ES-I3 (cell line): ENCODE results near the gene SEMA3B.

Experiments
- H3K36me3 ChIP-seq: 2 replicates; pipeline ENCODE4 v1.6.1; 2013; ENCODE audit warnings: mild to moderate bottlenecking, low read length, control low read depth, moderate library complexity; ENCODE audit not compliant: insufficient read depth
- H3K4me1 ChIP-seq: 2 replicates; pipeline ENCODE4 v1.6.1; 2013; ENCODE audit warnings: mild to moderate bottlenecking, control low read depth, low read length; ENCODE audit not compliant: insufficient read depth
- H3K9ac ChIP-seq: 2 replicates; pipeline ENCODE4 v1.6.1; 2013; ENCODE audit warnings: low read depth, mild to moderate bottlenecking, low read length, moderate library complexity
- H3K9me3 ChIP-seq: 2 replicates; pipeline ENCODE4 v1.6.1; 2013; ENCODE audit warnings: mild to moderate bottlenecking, low read length, moderate library complexity; ENCODE audit not compliant: control insufficient read depth, insufficient read depth

Gene SEMA3B

GRCh38 chr3:50294492-50295403 is 25.8 kb downstream of the SEMA3B start:
- Histone ChIP-seq H3K9ac (no peak overlapping the region), H3K9me3 (no peaks in the 10 kb centered on the region), H3K36me3 (peaks cover 8% of the 10 kb centered on the region; the same call in 1 of the 2 replicates), H3K4me1 (peaks cover 4% of the 10 kb centered on the region; the same call in 1 of the 2 replicates)

- Histone ChIP-seq H3K4me1 (peaks cover 11% of the 10 kb centered on the region), H3K36me3 (no peaks in the 10 kb centered on the region), H3K9ac (no peak overlapping the region), H3K9me3 (no peaks in the 10 kb centered on the region)
Observed at GRCh38 chr3:50295553-50296431, 26.8 kb downstream of the SEMA3B start.

GRCh38 chr3:50296721-50297383 is 27.9 kb downstream of the SEMA3B start:
- Histone ChIP-seq H3K9me3 (no peaks in the 10 kb centered on the region), H3K9ac (no peak overlapping the region), H3K36me3 (no peaks in the 10 kb centered on the region), H3K4me1 (peaks cover 7% of the 10 kb centered on the region)

GRCh38 chr3:50297384-50297775 is 28.4 kb downstream of the SEMA3B start:
- H3K36me3 ChIP-seq: no peaks in the 10 kb centered on the region
- no peaks in the 10 kb centered on the region for H3K9me3 ChIP-seq
- H3K9ac ChIP-seq: no peak overlapping the region
- H3K4me1 ChIP-seq: peaks cover 7% of the 10 kb centered on the region

GRCh38 chr3:50297896-50298725 is 29.2 kb downstream of the SEMA3B start:
- Histone ChIP-seq H3K9ac (peak overlapping the region; percentile 97), H3K9me3 (no peaks in the 10 kb centered on the region), H3K4me1 (peaks cover 8% of the 10 kb centered on the region), H3K36me3 (no peaks in the 10 kb centered on the region)

- H3K9ac ChIP-seq: peak within 1 kb of the TSS; percentile 97
- H3K4me1 ChIP-seq: peaks cover 11% of the 10 kb centered on the region
- H3K9me3 ChIP-seq: no peaks in the 10 kb centered on the region
- H3K36me3 ChIP-seq: no peaks in the 10 kb centered on the region
Observed at GRCh38 chr3:50298836-50299637, 30.1 kb downstream of the SEMA3B start, which contains the start of the genes HYAL3 and NAA80. Gene HYAL3, minus strand, starts transcription at chr3:50299405. Its CDS starts 3,803 bp downstream, at chr3:50295602. Gene NAA80, minus strand, starts transcription at chr3:50299405. Its CDS starts 1,942 bp downstream, at chr3:50297463.

GRCh38 chr3:50299638-50299928 is 30.6 kb downstream of the SEMA3B start:
- Histone ChIP-seq H3K9me3 (no peaks in the 10 kb centered on the region), H3K36me3 (no peaks in the 10 kb centered on the region), H3K4me1 (peaks cover 11% of the 10 kb centered on the region), H3K9ac (peak overlapping the region; percentile 45)

- Histone ChIP-seq H3K36me3 (no peaks in the 10 kb centered on the region), H3K9me3 (no peaks in the 10 kb centered on the region), H3K9ac (peak overlapping the region; percentile 45), H3K4me1 (peaks cover 11% of the 10 kb centered on the region)
Observed at GRCh38 chr3:50299929-50300680, 31.2 kb downstream of the SEMA3B start.

- H3K9ac ChIP-seq: no peak overlapping the region
- peaks cover 1% of the 10 kb centered on the region; the same call in 1 of the 2 replicates for H3K9me3 ChIP-seq
- H3K4me1 ChIP-seq: peaks cover 11% of the 10 kb centered on the region
- no peaks in the 10 kb centered on the region for H3K36me3 ChIP-seq
Observed at GRCh38 chr3:50300681-50301254, 31.8 kb downstream of the SEMA3B start.

- peaks cover 11% of the 10 kb centered on the region for H3K4me1 ChIP-seq
- H3K9me3 ChIP-seq: peaks cover 5% of the 10 kb centered on the region; the same call in 1 of the 2 replicates
- H3K36me3 ChIP-seq: no peaks in the 10 kb centered on the region
Observed at GRCh38 chr3:50302095-50303012, 33.4 kb downstream of the SEMA3B start.

GRCh38 chr3:50303013-50303815 is 34.3 kb downstream of the SEMA3B start, which contains the start of gene HYAL1:
Gene HYAL1, minus strand, starts transcription at chr3:50303574. Its CDS starts 618 bp downstream, at chr3:50302956.
- H3K36me3 ChIP-seq: no peaks in the 10 kb centered on the region
- peaks cover 5% of the 10 kb centered on the region; the same call in 1 of the 2 replicates for H3K9me3 ChIP-seq
- peaks cover 11% of the 10 kb centered on the region for H3K4me1 ChIP-seq
- H3K9ac ChIP-seq: 0 out of 2 replicates have a peak within 1 kb of the TSS, but pooled peaks have one; percentile 19

More at GRCh38 chr3:50302095-50303012, 33.4 kb downstream of the SEMA3B start:
- no peak overlapping the region for H3K9ac ChIP-seq
